Keratinocyte (primary cell): Measurements from ENCODE around the gene VPS8. TPM values are rescaled to one million over a fixed set of nuclear protein-coding genes. Genes with fewer than 3 reads are reported as not detected.

ENCODE experiments used
- DNase-seq: peaks from one replicate; pipeline ENCODE4 v3.0.0-alpha.2; 2011; ENCODE audit warnings: low read depth, missing footprints, low spot score
- FAIRE-seq: peaks from 2 replicates; lab custom pipeline; 2011; peaks lifted over from hg19 to GRCh38; lab: Jason Lieb, UNC
- H2AFZ ChIP-seq: 2 replicates; pipeline ENCODE4 v1.6.0; 2012; ENCODE audit warnings: low read length, control low read depth, inconsistent platforms; ENCODE audit not compliant: control insufficient read depth
- H3K27ac ChIP-seq: 2 replicates; pipeline ENCODE4 v1.5.1; 2011; ENCODE audit warnings: low read length; ENCODE audit not compliant: control insufficient read depth, insufficient read depth
- H3K27me3 ChIP-seq: 3 replicates; pipeline ENCODE4 v1.6.0; 2011; ENCODE audit warnings: low read length; ENCODE audit not compliant: control insufficient read depth, insufficient read depth; ENCODE audit errors: extremely low read depth
- H3K36me3 ChIP-seq, 2 experiments: 2 replicates in 1 of 2; 3 replicates in 1 of 2; pipeline ENCODE4 v1.5.1; 2011; ENCODE audit warnings: low read length in 2 of 2, mild to moderate bottlenecking in 1 of 2; ENCODE audit not compliant: control insufficient read depth in 2 of 2, insufficient read depth in 2 of 2; ENCODE audit errors: extremely low read depth in 1 of 2
- H3K4me1 ChIP-seq: 3 replicates; pipeline ENCODE4 v1.5.1; 2011; ENCODE audit warnings: low read length; ENCODE audit not compliant: control insufficient read depth, insufficient read depth; ENCODE audit errors: extremely low read depth
- H3K4me2 ChIP-seq: 3 replicates; pipeline ENCODE4 v1.6.0; 2011; ENCODE audit warnings: low read depth, low read length; ENCODE audit not compliant: control insufficient read depth, insufficient read depth; ENCODE audit errors: extremely low read depth
- H3K4me3 ChIP-seq, 3 experiments: fragments of 200-600 bp in 1 of 3; sonication (generic) in 1 of 3; 2 replicates in 2 of 3; 3 replicates in 1 of 3; pipeline ENCODE4 v1.5.1; 2011 to 2016; ENCODE audit warnings: low read length in 3 of 3, mild to moderate bottlenecking in 3 of 3, control low read depth in 2 of 3, inconsistent platforms in 1 of 3, low read depth in 1 of 3, mixed read lengths in 1 of 3, mixed run types in 1 of 3, moderate library complexity in 1 of 3; ENCODE audit not compliant: control insufficient read depth in 2 of 3, insufficient read depth in 2 of 3; ENCODE audit errors: extremely low read depth in 1 of 3
- H3K79me2 ChIP-seq: 2 replicates; pipeline ENCODE4 v1.6.0; 2012; ENCODE audit warnings: low read length; ENCODE audit not compliant: control insufficient read depth, insufficient read depth
- H3K9ac ChIP-seq: 3 replicates; pipeline ENCODE4 v1.6.0; 2011; ENCODE audit warnings: low read length; ENCODE audit not compliant: control insufficient read depth, insufficient read depth; ENCODE audit errors: extremely low read depth
- H3K9me1 ChIP-seq: 3 replicates; pipeline ENCODE4 v1.6.0; 2011; ENCODE audit warnings: low read length; ENCODE audit not compliant: control insufficient read depth, insufficient read depth; ENCODE audit errors: extremely low read depth
- H3K9me3 ChIP-seq: 2 replicates; pipeline ENCODE4 v1.5.1; 2012; ENCODE audit warnings: low read depth, low read length; ENCODE audit not compliant: control insufficient read depth
- H4K20me1 ChIP-seq: 3 replicates; pipeline ENCODE4 v1.6.0; 2011; ENCODE audit warnings: low read length; ENCODE audit not compliant: control insufficient read depth, insufficient read depth; ENCODE audit errors: extremely low read depth
- CTCF ChIP-seq, 3 experiments: IDR thresholded peaks in 1 of 3; conservative IDR thresholded peaks in 1 of 3; optimal IDR thresholded peaks in 1 of 3; 2 replicates in 2 of 3; 3 replicates in 1 of 3; pipeline versions ENCODE3 to v1.5.1; 2011; ENCODE audit warnings: low read length in 3 of 3, mild to moderate bottlenecking in 3 of 3, moderate library complexity in 2 of 3, control low read depth in 1 of 3, inconsistent platforms in 1 of 3; ENCODE audit not compliant: insufficient read depth in 2 of 3; ENCODE audit errors: extremely low read depth in 1 of 3
- EZH2 ChIP-seq: IDR thresholded peaks from one replicate; pipeline ENCODE4 v1.6.1; 2012; ENCODE audit warnings: inconsistent platforms, mild to moderate bottlenecking, low read length, moderate library complexity
- dilution Hi-C: fragments of 300-500 bp; cut with MboI; formaldehyde crosslinking; loops from one replicate; pipeline ENCODE4 v1.7.0; 2020; ENCODE audit warnings: low sequenced_read_pairs; ENCODE audit not compliant: extremely low pct_ligation_motif_present
- polyA plus RNA-seq, 5 experiments: library from polyadenylated mRNA; depleted of rRNA in 3 of 5; stranded (reverse) in 3 of 5; stranded (forward) in 1 of 5; unstranded in 1 of 5; fragments of >200 nt; gene quantifications; 1 replicate in 1 of 5; 2 replicates in 3 of 5; 3 replicates in 1 of 5; pipeline versions ENCODE4 v1.2.1 to v1.2.3, GENCODE V29; 2011 to 2012; ENCODE audit warnings: missing spikeins in 2 of 5, low read depth in 1 of 5, low replicate concordance in 1 of 5

Gene VPS8
- polyA plus RNA-seq, 1 donor (not counting 4 experiments of a cell fraction or from before 2014, with no cell fraction given), result 28.4 TPM

- H3K9me3 ChIP-seq, result no peaks in the 10 kb centered on the region
- DNase-seq, result no peak
- TF ChIP-seq CTCF (optimal IDR thresholded peaks at IDR 0.05 in 1 of 3, IDR thresholded peaks at IDR 0.05 in 1 of 3, conservative IDR thresholded peaks at IDR 0.05 in 1 of 3; ENCODE audit: extremely low read depth in 1 of 3, insufficient read depth in 2 of 3, low read length in 3 of 3) (no peak), EZH2 (no peak)
- H3K36me3 ChIP-seq, result peaks cover 0 to 3% of the 10 kb centered on the region in 2 experiments
- dilution Hi-C loops, result no loop called here
- no peaks in the 10 kb centered on the region for H4K20me1 ChIP-seq
- H3K79me2 ChIP-seq, result no peaks in the 10 kb centered on the region
- H2AFZ ChIP-seq, result no peak overlapping the region
- no peak overlapping the region for H3K9ac ChIP-seq
- FAIRE-seq, result no peak
- H3K4me2 ChIP-seq, result no peak overlapping the region
- no peak overlapping the region for H3K27ac ChIP-seq
- no peaks in the 10 kb centered on the region for H3K27me3 ChIP-seq
- H3K4me3 ChIP-seq, result no peak overlapping the region
- no peaks in the 10 kb centered on the region for H3K4me1 ChIP-seq
- no peaks in the 10 kb centered on the region for H3K9me1 ChIP-seq
Observed at GRCh38 chr3:185024966-185025365, 213.0 kb downstream of the VPS8 start.

- H4K20me1 ChIP-seq, result no peaks in the 10 kb centered on the region
- no peaks in the 10 kb centered on the region for H3K4me1 ChIP-seq
- no peak for TF ChIP-seq CTCF (optimal IDR thresholded peaks at IDR 0.05 in 1 of 3, IDR thresholded peaks at IDR 0.05 in 1 of 3, conservative IDR thresholded peaks at IDR 0.05 in 1 of 3; ENCODE audit: extremely low read depth in 1 of 3, insufficient read depth in 2 of 3, low read length in 3 of 3)
- TF ChIP-seq EZH2, result no peak
- H3K27me3 ChIP-seq, result no peaks in the 10 kb centered on the region
- FAIRE-seq (no peak), DNase-seq (no peak)
- dilution Hi-C loops, result no loop called here
- H3K27ac ChIP-seq, result no peak overlapping the region
- H3K79me2 ChIP-seq, result no peaks in the 10 kb centered on the region
- H3K9me3 ChIP-seq, result no peaks in the 10 kb centered on the region
- no peak overlapping the region for H3K4me2 ChIP-seq
- H2AFZ ChIP-seq, result no peak overlapping the region
- H3K4me3 ChIP-seq, result no peak overlapping the region
- no peak overlapping the region for H3K9ac ChIP-seq
- H3K36me3 ChIP-seq, result peaks cover 0 to 3% of the 10 kb centered on the region in 2 experiments
- H3K9me1 ChIP-seq, result no peaks in the 10 kb centered on the region
Observed at GRCh38 chr3:185028121-185028520, 216.2 kb downstream of the VPS8 start.
